Small intestine (tissue), 7 donors: ENCODE results near the gene RHBG. TPM values are rescaled to one million over a fixed set of nuclear protein-coding genes. Genes with fewer than 3 reads are reported as not detected.

Source experiments
- DNase-seq, 2 donors: peaks; one replicate each; pipeline versions ENCODE4 v3.0.0 to v3.0.0-alpha.2; 2013
- FAIRE-seq: peaks from 2 replicates; lab custom pipeline; 2012; peaks lifted over from hg19 to GRCh38; lab: Jason Lieb, UNC
- H3K27ac ChIP-seq, 3 donors: one replicate each; pipeline ENCODE4 v1.5.1; 2013; ENCODE audit warnings: low read length in 2 of 3, mild to moderate bottlenecking in 2 of 3, control low read depth in 1 of 3, inconsistent platforms in 1 of 3, low read depth in 1 of 3, moderate library complexity in 1 of 3
- H3K27me3 ChIP-seq, 3 donors: one replicate each; pipeline ENCODE4 v1.6.1; 2013; ENCODE audit warnings: low read length in 3 of 3, inconsistent platforms in 1 of 3; ENCODE audit not compliant: control insufficient read depth in 3 of 3, insufficient read depth in 3 of 3
- H3K36me3 ChIP-seq, 3 donors: one replicate each; pipeline ENCODE4 v1.6.1; 2013; ENCODE audit warnings: low read length in 3 of 3, inconsistent platforms in 1 of 3, low read depth in 1 of 3, mild to moderate bottlenecking in 1 of 3, moderate library complexity in 1 of 3; ENCODE audit not compliant: control insufficient read depth in 3 of 3, insufficient read depth in 2 of 3
- H3K4me1 ChIP-seq, 3 donors: one replicate each; pipeline ENCODE4 v1.6.1; 2013; ENCODE audit warnings: low read length in 2 of 3, inconsistent platforms in 1 of 3, low read depth in 1 of 3, mild to moderate bottlenecking in 1 of 3, moderate library complexity in 1 of 3; ENCODE audit not compliant: control insufficient read depth in 3 of 3, insufficient read depth in 2 of 3
- H3K4me3 ChIP-seq, 3 donors: one replicate each; pipeline ENCODE4 v1.5.1; 2013; ENCODE audit warnings: low read length in 3 of 3, control low read depth in 1 of 3, inconsistent platforms in 1 of 3, low read depth in 1 of 3, mild to moderate bottlenecking in 1 of 3, moderate library complexity in 1 of 3
- H3K9me3 ChIP-seq, 2 donors: one replicate each; pipeline ENCODE4 v1.6.1; 2013; ENCODE audit warnings: low read depth in 1 of 2, low read length in 1 of 2; ENCODE audit not compliant: control insufficient read depth in 2 of 2, insufficient read depth in 1 of 2
- WGBS, 3 donors: extraction: QIAGEN DNeasy Blood & Tissue Kit; methylation state at CpG; one replicate each; pipeline ENCODE4 v1.1.7; 2013; 5-methylcytosine and 5-hydroxymethylcytosine counted together
- polyA plus RNA-seq, 4 donors: library from polyadenylated mRNA; stranded (reverse) in 3 of 4; unstranded in 1 of 4; fragments of 200-250 nt in 3 of 4; fragments of 120-200 nt in 1 of 4; gene quantifications; one replicate each; pipeline versions ENCODE4 v1.2.1 to v1.2.3, GENCODE V29; 2013
- donor health status: healthy with polysubstance abuse.
- donor health status: control.
- donor health status: control.
- donor health status: Bipolar disorder and iron deficiency.
- donor health status: healthy.

Gene RHBG
- polyA plus RNA-seq, 4 donors: 0.27 to 55.2 (median 2.7) TPM

DNA sequence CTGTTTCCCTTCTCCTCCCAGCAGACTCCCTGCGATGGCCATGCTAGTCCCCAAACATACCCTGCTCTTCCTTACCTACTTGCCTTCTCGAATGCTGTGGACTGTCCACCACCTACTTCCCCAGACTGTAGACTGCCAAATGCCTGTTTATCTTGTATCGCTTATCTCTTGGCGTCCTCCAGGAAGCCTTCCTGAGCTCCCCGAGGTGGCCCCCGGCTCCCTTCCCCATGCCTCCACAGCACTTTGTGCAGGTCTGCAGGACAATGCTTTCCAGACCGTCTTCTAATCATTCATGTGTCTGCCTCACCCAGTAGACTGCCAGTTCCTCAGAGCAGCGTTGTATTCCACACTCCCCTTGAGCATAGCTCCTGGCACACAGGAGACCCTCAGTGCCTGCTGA is 41.7 kb downstream of the RHBG start:
- no peak overlapping the region for H3K4me3 ChIP-seq
- 62 to 75% (median 66%) methylated on average over 8 of the region's 8 CpGs for WGBS, 3 donors
- H3K36me3 ChIP-seq: no peaks in the 10 kb centered on the region
- DNase-seq (no peak), FAIRE-seq (no peak)
- H3K9me3 ChIP-seq: no peaks in the 10 kb centered on the region
- H3K27ac ChIP-seq: no peak overlapping the region
- H3K4me1 ChIP-seq: no peaks in the 10 kb centered on the region
- H3K27me3 ChIP-seq: peaks cover 0 to 79% (median 15%) of the 10 kb centered on the region in 3 donors

DNA sequence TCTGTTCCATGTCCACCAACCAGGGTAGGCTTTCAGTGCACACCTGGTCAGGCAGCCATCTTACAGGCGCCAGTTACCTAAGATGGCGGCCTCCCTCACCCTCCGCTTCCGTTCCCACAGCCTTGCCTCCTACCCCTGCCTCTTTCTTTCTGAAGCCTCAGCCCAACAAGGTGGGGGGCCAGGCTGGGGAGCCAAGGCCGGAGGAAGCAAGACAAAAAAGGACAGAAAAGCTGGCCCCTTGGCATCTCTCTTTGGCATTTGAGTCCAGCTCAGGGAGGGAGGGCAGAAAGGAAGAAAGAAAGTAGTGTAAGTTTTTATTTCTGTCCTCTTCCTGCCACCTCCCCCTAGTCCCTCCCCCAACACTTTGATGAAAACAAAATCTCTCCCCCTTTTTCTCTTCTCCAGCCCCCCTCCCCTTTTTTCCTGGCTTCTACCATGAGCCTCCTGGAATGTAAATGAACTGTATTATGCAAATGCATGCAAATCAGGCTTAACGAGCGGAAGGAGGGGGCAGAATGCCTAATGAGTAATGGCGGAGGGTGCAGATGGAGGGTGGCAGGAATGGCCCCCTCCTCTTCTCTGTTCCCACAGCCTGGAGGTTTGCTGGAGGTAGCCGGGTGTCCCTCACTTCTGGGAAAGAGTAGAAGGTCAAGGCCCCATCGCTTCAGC is 43.8 kb downstream of the RHBG start:
- H3K4me1 ChIP-seq: no peaks in the 10 kb centered on the region
- H3K4me3 ChIP-seq: no peak overlapping the region
- H3K36me3 ChIP-seq: no peaks in the 10 kb centered on the region
- DNase-seq: no peak
- no peak for FAIRE-seq
- no peaks in the 10 kb centered on the region for H3K9me3 ChIP-seq
- H3K27ac ChIP-seq: no peak overlapping the region
- WGBS, 3 donors: 77 to 85% (median 81%) methylated on average over 10 of the region's 10 CpGs
- peaks cover 0 to 80% (median 14%) of the 10 kb centered on the region in 3 donors for H3K27me3 ChIP-seq

DNA sequence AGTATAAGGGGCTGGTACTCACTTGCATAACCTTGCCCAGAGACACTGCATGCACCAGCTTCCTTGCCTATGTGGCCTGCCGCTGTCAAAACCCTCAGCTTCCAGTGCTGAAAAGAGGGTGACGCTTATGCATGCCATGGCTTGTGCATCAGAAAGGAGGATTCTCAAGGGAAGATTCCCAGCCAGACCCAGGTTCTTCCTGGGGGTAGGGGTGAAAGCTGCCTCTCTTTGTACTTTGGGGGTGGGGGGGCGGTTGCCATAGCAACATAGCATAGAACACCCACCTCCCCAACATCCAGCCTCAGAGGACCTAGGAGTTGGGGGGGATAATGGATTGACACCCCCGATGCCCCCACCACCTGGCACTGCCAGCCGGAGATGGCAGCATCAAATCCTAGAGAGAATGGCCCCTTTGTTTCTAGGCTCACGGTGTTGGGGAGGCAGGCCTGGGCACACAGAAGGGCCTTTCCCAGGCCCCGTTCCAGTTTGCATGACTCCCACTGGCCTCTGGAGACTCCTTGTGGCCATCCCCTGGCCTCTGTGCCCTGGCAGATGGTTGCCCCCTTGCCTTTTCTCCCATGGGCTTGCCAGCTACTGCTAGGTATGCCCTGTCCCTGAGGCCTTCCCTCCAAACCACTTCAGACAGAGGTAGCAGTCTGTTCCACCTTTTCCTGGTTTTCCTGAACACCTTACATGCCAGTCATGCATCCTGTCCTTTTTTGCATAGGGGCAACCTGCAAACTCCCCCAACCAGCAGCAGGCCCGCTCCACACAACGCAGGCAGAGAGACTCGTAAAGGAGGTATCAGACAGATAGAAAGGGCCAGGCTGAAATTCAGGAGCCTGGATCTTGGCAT is 44.6 kb downstream of the RHBG start:
- 66 to 74% (median 70%) methylated on average over 10 of the region's 10 CpGs for WGBS, 3 donors
- Histone ChIP-seq H3K27ac (no peak overlapping the region), H3K27me3 (peaks cover 0 to 82% (median 11%) of the 10 kb centered on the region in 3 donors), H3K9me3 (no peaks in the 10 kb centered on the region), H3K4me3 (no peak overlapping the region), H3K4me1 (no peaks in the 10 kb centered on the region), H3K36me3 (no peaks in the 10 kb centered on the region)
- no peak for DNase-seq
- FAIRE-seq: no peak

GRCh38 chr1:156414461-156415064 is 45.6 kb downstream of the RHBG start:
- no peaks in the 10 kb centered on the region for H3K4me1 ChIP-seq
- H3K27me3 ChIP-seq: peaks cover 0 to 84% (median 7%) of the 10 kb centered on the region in 3 donors
- no peak overlapping the region for H3K4me3 ChIP-seq
- H3K36me3 ChIP-seq: no peaks in the 10 kb centered on the region
- 13 to 23% (median 18%) methylated on average over 8 of the region's 8 CpGs for WGBS, 3 donors
- no peak overlapping the region for H3K27ac ChIP-seq
- no peaks in the 10 kb centered on the region for H3K9me3 ChIP-seq
- FAIRE-seq: no peak
- DNase-seq: no peak

- H3K4me1 ChIP-seq: peaks cover 0 to 21% (median 0%) of the 10 kb centered on the region in 3 donors
- no peak overlapping the region for H3K4me3 ChIP-seq
- no peak overlapping the region for H3K27ac ChIP-seq
- H3K36me3 ChIP-seq: no peaks in the 10 kb centered on the region
- H3K27me3 ChIP-seq: peaks cover 0 to 94% (median 16%) of the 10 kb centered on the region in 3 donors
- no peaks in the 10 kb centered on the region for H3K9me3 ChIP-seq
- DNase-seq: no peak
- FAIRE-seq: no peak
- WGBS, 3 donors: 11 to 30% (median 20%) methylated on average over 1 of the region's 1 CpG
Observed at GRCh38 chr1:156416993-156417392, 48.0 kb downstream of the RHBG start.

DNA sequence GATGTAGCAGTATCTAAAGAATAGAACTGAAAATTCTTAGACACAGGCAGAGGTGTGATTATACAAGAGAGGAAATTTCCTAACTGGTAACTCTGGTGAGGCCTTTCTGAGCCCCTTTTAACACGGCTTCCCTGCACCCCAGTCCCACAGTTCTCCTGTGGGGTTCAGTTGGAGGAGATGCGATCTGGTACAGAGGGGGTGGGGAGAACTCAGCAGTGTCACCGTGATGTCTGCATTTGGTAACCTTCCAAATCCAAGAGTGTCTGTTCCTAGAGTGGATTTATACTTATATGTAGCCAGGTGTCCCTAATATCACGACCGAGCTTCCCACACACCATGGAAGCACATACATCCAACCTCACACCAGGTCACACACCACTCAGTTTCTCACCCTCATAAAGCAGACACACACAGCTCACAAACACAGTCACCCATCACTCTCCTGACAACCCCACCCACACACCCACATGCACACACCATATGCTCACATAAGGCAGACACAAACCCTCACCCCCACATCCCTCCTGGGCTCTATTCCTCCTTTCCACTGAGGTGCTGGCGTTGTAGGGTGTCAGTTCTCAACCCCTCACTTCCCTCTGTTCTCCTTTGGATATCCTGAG is 48.5 kb downstream of the RHBG start:
- H3K36me3 ChIP-seq: no peaks in the 10 kb centered on the region
- no peak overlapping the region for H3K4me3 ChIP-seq
- H3K27ac ChIP-seq: no peak overlapping the region
- peaks cover under 1 to 95% (median 21%) of the 10 kb centered on the region in 3 donors for H3K27me3 ChIP-seq
- WGBS, 3 donors: 76 to 85% (median 77%) methylated on average over 6 of the region's 6 CpGs
- FAIRE-seq: no peak
- H3K4me1 ChIP-seq: peaks cover 0 to 21% (median 0%) of the 10 kb centered on the region in 3 donors
- no peaks in the 10 kb centered on the region for H3K9me3 ChIP-seq
- no peak for DNase-seq

DNA sequence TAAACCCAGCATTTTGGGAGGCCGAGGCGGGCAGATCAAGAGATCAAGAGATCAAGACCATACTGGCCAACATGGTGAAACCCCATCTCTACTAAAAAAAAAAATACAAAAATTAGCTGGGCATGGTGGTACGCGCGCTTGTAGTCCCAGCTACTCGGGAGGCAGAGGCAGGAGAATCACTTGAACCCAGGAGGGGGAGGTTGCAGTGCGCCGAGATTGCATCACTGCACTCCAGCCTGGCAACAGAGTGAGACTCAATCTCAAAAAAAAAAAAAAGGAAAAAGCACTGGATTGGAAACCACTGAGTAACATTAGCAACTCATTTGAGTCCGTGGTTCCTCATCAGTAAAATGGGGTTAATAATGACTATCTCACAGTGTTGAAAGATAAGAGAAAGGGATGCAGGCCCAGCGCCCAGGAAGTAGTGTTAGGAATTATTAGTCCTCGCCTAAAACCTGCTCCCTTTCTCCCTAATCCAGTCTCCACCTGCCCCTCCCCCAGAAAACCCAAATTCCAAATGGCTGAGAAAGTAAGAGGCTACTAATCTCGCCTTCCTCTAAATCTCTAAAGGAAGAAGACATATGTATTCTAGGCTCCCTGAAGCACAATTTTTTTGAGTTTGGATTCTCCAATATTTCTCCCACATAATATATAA is 49.5 kb downstream of the RHBG start:
- Histone ChIP-seq H3K27me3 (peaks cover 3 to 98% (median 30%) of the 10 kb centered on the region in 3 donors), H3K9me3 (no peaks in the 10 kb centered on the region)

More for the DNA sequence above, 49.5 kb downstream of the RHBG start:
- Histone ChIP-seq H3K4me3 (no peak overlapping the region), H3K27ac (no peak overlapping the region), H3K4me1 (peaks cover 0 to 21% (median 0%) of the 10 kb centered on the region in 3 donors), H3K36me3 (no peaks in the 10 kb centered on the region)
- DNase-seq (no peak), FAIRE-seq (no peak)
- WGBS, 3 donors: 72 to 84% (median 73%) methylated on average over 12 of the region's 12 CpGs
